Measurements from ENCODE around the gene CD93.

The CD93 gene

GRCh38 chr20:23120936-23121750 is 35.0 kb upstream of the CD93 start:
- no peak for FAIRE-seq

GRCh38 chr20:23120261-23120660 is 34.1 kb upstream of the CD93 start:
- FAIRE-seq, result no peak

GRCh38 chr20:23119456-23120216 is 33.5 kb upstream of the CD93 start:
- FAIRE-seq, result no peak

GRCh38 chr20:23118766-23119165 is 32.6 kb upstream of the CD93 start:
- no peak for FAIRE-seq

GRCh38 chr20:23118144-23118543 is 32.0 kb upstream of the CD93 start:
- FAIRE-seq, result no peak

- FAIRE-seq, result no peak
These were observed 31.6 kb upstream of the CD93 start for GRCh38 chr20:23117738-23118137.

GRCh38 chr20:23116311-23117089 is 30.4 kb upstream of the CD93 start:
- no peak for FAIRE-seq

- FAIRE-seq, result no peak
These were observed 29.7 kb upstream of the CD93 start for GRCh38 chr20:23115822-23116221.

- no peak for FAIRE-seq
These were observed 28.4 kb upstream of the CD93 start for GRCh38 chr20:23114448-23115082.

- no peak for FAIRE-seq
These were observed 27.9 kb upstream of the CD93 start for GRCh38 chr20:23114018-23114417.

- no peak for FAIRE-seq
These were observed 26.5 kb upstream of the CD93 start for GRCh38 chr20:23112595-23112994.

- FAIRE-seq, result no peak
These were observed 25.8 kb upstream of the CD93 start for GRCh38 chr20:23111944-23112342.

- no peak for FAIRE-seq
These were observed 25.3 kb upstream of the CD93 start for GRCh38 chr20:23111307-23111943.

- FAIRE-seq, result no peak
These were observed 22.7 kb upstream of the CD93 start for GRCh38 chr20:23108871-23109270.

- FAIRE-seq, result no peak
These were observed 21.3 kb upstream of the CD93 start for GRCh38 chr20:23107466-23107865.

GRCh38 chr20:23106271-23106851 is 20.2 kb upstream of the CD93 start:
- no peak for FAIRE-seq

- no peak for FAIRE-seq
These were observed 19.1 kb upstream of the CD93 start for GRCh38 chr20:23105193-23105592.

- FAIRE-seq, result no peak
These were observed 17.3 kb upstream of the CD93 start for GRCh38 chr20:23103284-23104018.

GRCh38 chr20:23101696-23102406 is 15.7 kb upstream of the CD93 start:
- no peak for FAIRE-seq

GRCh38 chr20:23100720-23101107 is 14.6 kb upstream of the CD93 start:
- no peak for FAIRE-seq
